PC-3 (cell line): Measurements from ENCODE around the gene KLF4. TPM values are rescaled to one million over a fixed set of nuclear protein-coding genes. Genes with fewer than 3 reads are reported as not detected.

ENCODE experiments used
- ATAC-seq: fragments of 200-7000 bp; cut with Tn5 transposase; 2 replicates; pipeline ENCODE4 v1.9.1; 2020; ENCODE audit warnings: mild to moderate bottlenecking, moderate library complexity
- BruUV-seq: library from RNA; stranded (reverse); fragments of 400-500 nt; replicated peaks from 2 replicates; lab custom pipeline; 2021; lab: Mats Ljungman, UMichigan
- CTCF ChIA-PET: fragments of 300-600 bp; sonication (Branson Sonifier 250); formaldehyde crosslinking; loops from one replicate; lab custom pipeline; 2022; ENCODE audit warnings: antibody characterized with exemption; lab: Charles Lee
- POLR2A ChIA-PET: fragments of 300-600 bp; sonication (Branson Sonifier 250); formaldehyde crosslinking; loops from one replicate; lab custom pipeline; 2022; ENCODE audit warnings: antibody characterized with exemption; ENCODE audit not compliant: unreplicated experiment; lab: Charles Lee
- DNase-seq: peaks from one replicate; pipeline ENCODE4 v3.0.0-alpha.2; 2015
- H2AFZ ChIP-seq: fragments of 300-600 bp; sonication (generic); 2 replicates; pipeline ENCODE4 v1.6.0; 2016; ENCODE audit warnings: antibody characterized with exemption, low read length
- H3F3A ChIP-seq: fragments of 300-600 bp; sonication (generic); one replicate; pipeline ENCODE4 v1.6.0; 2017; ENCODE audit warnings: antibody characterized with exemption, low read length, control low read depth, mild to moderate bottlenecking; ENCODE audit not compliant: unreplicated experiment
- H3K27ac ChIP-seq: fragments of 300-600 bp; sonication (generic); 2 replicates; pipeline ENCODE4 v1.5.1; 2016; ENCODE audit warnings: mild to moderate bottlenecking, low read length
- H3K27me3 ChIP-seq: fragments of 300-600 bp; sonication (generic); 2 replicates; pipeline ENCODE4 v1.6.1; 2016; ENCODE audit warnings: low read length, mixed read lengths
- H3K36me3 ChIP-seq: fragments of 300-600 bp; sonication (generic); 2 replicates; pipeline ENCODE4 v1.6.1; 2016; ENCODE audit warnings: low read depth, mixed run types, low read length, mixed read lengths
- H3K4me1 ChIP-seq: fragments of 300-600 bp; sonication (generic); 2 replicates; pipeline ENCODE4 v1.5.1; 2016; ENCODE audit warnings: low read length; ENCODE audit not compliant: insufficient read depth
- H3K4me2 ChIP-seq: fragments of 300-600 bp; sonication (generic); 2 replicates; pipeline ENCODE4 v1.6.0; 2016; ENCODE audit warnings: low read length
- H3K4me3 ChIP-seq: fragments of 300-600 bp; sonication (generic); 2 replicates; pipeline ENCODE4 v1.5.1; 2016; ENCODE audit warnings: mild to moderate bottlenecking, low read length, mixed read lengths
- H3K79me2 ChIP-seq: fragments of 300-600 bp; sonication (generic); 2 replicates; pipeline ENCODE4 v1.6.1; 2017; ENCODE audit warnings: low read length, mixed read lengths
- H3K9ac ChIP-seq: fragments of 300-600 bp; sonication (generic); 2 replicates; pipeline ENCODE4 v1.6.0; 2016; ENCODE audit warnings: mild to moderate bottlenecking, low read length
- H3K9me2 ChIP-seq: fragments of 300-600 bp; sonication (generic); replicated peaks from 2 replicates; pipeline ENCODE4 v1.6.1; 2016; ENCODE audit warnings: mixed run types, low read length, mixed read lengths
- H3K9me3 ChIP-seq: fragments of 300-600 bp; sonication (generic); 2 replicates; pipeline ENCODE4 v1.6.1; 2016; ENCODE audit warnings: low read length, mixed read lengths
- H4K20me1 ChIP-seq: fragments of 300-600 bp; sonication (generic); 2 replicates; pipeline ENCODE4 v1.6.1; 2016; ENCODE audit warnings: low read length, mixed read lengths
- CTCF ChIP-seq: fragments of 300-600 bp; sonication (generic); conservative IDR thresholded peaks from 2 replicates; pipeline ENCODE4 v1.5.1; 2017; ENCODE audit warnings: antibody characterized with exemption, low read depth, mild to moderate bottlenecking, low read length
- EZH2 ChIP-seq: fragments of 300-600 bp; sonication (generic); IDR thresholded peaks from one replicate; pipeline ENCODE4 v1.6.1; 2017; ENCODE audit warnings: antibody characterized with exemption, mild to moderate bottlenecking, low read length; ENCODE audit not compliant: unreplicated experiment
- EZH2phosphoT487 ChIP-seq: fragments of 300-600 bp; sonication (generic); IDR thresholded peaks from 2 replicates; pipeline ENCODE4 v1.6.1; 2018; ENCODE audit warnings: mild to moderate bottlenecking, antibody characterized with exemption, low read length, borderline replicate concordance
- intact Hi-C: fragments of 100-400 bp; cut with micrococcal nuclease; formaldehyde crosslinking; loops from 2 replicates; pipeline ENCODE4 v1.9.0; 2023
- total RNA-seq: library from RNA; depleted of rRNA; stranded (reverse); fragments of >200 nt; gene quantifications from 2 replicates; pipeline ENCODE4 v1.2.3, GENCODE V29; 2014

The KLF4 gene
- total RNA-seq, 1 experiment from 2014 or later, result 55.1 TPM

DNA sequence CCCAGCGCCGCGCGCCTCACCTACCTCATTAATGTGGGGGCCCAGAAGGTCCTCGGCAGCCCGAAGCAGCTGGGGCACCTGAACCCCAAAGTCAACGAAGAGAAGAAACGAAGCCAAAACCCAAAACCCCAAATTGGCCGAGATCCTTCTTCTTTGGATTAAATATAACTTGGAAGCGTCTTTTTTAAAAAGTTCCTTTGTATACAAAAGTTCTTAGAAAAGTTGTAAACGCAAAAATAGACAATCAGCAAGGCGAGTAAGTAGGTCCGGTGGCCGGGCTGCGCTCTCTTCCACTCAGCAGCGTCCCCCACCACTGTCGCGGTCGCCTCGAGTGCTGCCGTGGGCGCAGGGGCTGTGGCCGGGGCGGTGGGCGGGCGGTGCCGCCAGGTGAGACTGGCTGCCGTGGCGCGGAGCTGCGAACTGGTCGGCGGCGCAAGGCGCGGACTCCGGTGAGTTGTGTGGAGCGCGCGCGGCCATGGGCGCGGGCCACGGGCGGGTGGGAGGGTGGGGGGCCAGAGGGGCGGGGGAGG is 360 bp downstream of the KLF4 start:
- CTCF ChIA-PET, result no interaction called here
- H3K27me3 ChIP-seq, result no peaks in the 10 kb centered on the region
- H3K27ac ChIP-seq, result peak overlapping the region; percentile 40
- no peaks in the 10 kb centered on the region for H3K9me3 ChIP-seq
- H3K4me1 ChIP-seq, result peaks cover 21% of the 10 kb centered on the region
- H3K79me2 ChIP-seq, result peaks cover 47% of the 10 kb centered on the region
- intact Hi-C loops, result loop anchor here (5.0 to 10.0 kb wide), 3 partner anchors 248 to 666 kb away; no protein-coding TSS in a partner anchor
- H3K36me3 ChIP-seq, result peaks cover 19% of the 10 kb centered on the region
- peak overlapping the region; percentile 92 for H3K9ac ChIP-seq
- H4K20me1 ChIP-seq, result peaks cover 35% of the 10 kb centered on the region
- no peaks in the 10 kb centered on the region for H3F3A ChIP-seq
- peak overlapping the region; percentile 95 for H3K4me2 ChIP-seq
- BruUV-seq, result no TSS peak
- TF ChIP-seq EZH2phosphoT487 (no peak), CTCF (no peak), EZH2 (no peak)
- peak overlapping the region; percentile 89 for H3K4me3 ChIP-seq
- POLR2A ChIA-PET, result interaction anchor here (0.6 to 0.7 kb wide), 4 partner anchors 72 to 1211 kb away, joined by 3 to 10 read pairs (median 4); no protein-coding TSS in a partner anchor
- no peak overlapping the region for H2AFZ ChIP-seq
- ATAC-seq, result peak; percentile 15
- peak; percentile 11 for DNase-seq
- no peaks in the 10 kb centered on the region for H3K9me2 ChIP-seq

DNA sequence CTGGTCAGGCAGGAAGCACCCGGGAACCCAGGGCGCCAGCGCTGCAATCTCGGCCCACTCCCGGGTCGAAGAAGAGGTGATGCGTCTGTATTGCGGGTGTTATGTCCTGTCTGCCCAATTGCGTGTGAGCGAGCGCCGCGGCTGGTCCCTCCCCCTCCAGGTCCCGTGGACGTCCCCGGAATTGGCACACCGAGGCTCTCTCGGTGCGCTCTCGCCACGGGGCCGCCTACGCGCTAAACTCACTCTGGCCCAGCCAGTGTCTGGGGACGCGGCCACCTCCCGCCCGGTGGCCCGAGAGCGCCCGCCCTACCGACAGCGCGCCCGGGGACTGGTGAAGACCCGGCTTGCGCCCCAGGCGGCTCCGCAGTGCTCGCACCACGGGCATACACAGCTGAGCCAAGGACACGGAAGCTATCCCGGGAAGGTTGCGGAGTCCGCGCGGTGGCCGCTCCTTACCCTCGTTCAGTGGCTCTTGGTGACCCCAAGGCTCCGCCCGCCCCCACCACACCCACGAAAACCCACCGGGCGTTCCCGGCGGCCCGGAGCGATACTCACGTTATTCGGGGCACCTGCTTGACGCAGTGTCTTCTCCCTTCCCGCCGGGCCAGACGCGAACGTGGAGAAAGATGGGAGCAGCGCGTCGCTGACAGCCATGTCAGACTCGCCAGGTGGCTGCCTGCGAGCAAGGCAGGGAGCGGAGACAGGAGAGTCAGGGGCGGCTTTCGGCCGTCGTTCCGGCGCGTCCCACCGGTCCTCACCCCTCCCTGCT is 1.0 kb downstream of the KLF4 start:
- H4K20me1 ChIP-seq, result peaks cover 35% of the 10 kb centered on the region
- H3K36me3 ChIP-seq, result peaks cover 19% of the 10 kb centered on the region
- peak overlapping the region; percentile 89 for H3K4me3 ChIP-seq
- no peak for TF ChIP-seq EZH2phosphoT487
- TF ChIP-seq EZH2, result no peak
- no peak for TF ChIP-seq CTCF
- peaks cover 47% of the 10 kb centered on the region for H3K79me2 ChIP-seq
- DNase-seq, result peak; percentile 48
- peak overlapping the region; percentile 95 for H3K4me2 ChIP-seq
- intact Hi-C loops, result loop anchor here (5.0 to 10.0 kb wide), 3 partner anchors 249 to 666 kb away; no protein-coding TSS in a partner anchor
- H3K9ac ChIP-seq, result peak overlapping the region; percentile 92
- CTCF ChIA-PET, result no interaction called here
- no peaks in the 10 kb centered on the region for H3K9me2 ChIP-seq
- no peaks in the 10 kb centered on the region for H3F3A ChIP-seq
- peak; percentile 28 for ATAC-seq
- no peaks in the 10 kb centered on the region for H3K27me3 ChIP-seq
- POLR2A ChIA-PET, result interaction anchor here (0.6 to 0.7 kb wide), 2 partner anchors 390 to 1211 kb away, joined by 3 to 10 read pairs; no protein-coding TSS in a partner anchor
- H3K27ac ChIP-seq, result peak overlapping the region; percentile 40
- H3K9me3 ChIP-seq, result no peaks in the 10 kb centered on the region
- no peak overlapping the region for H2AFZ ChIP-seq
- BruUV-seq, result TSS peak; percentile 54
- H3K4me1 ChIP-seq, result peaks cover 21% of the 10 kb centered on the region
